HEK293 (cell line): Measurements from ENCODE around the gene ARPC5.

ENCODE experiments used
- CTCF ChIA-PET: fragments of 350-600 bp; formaldehyde crosslinking; extraction: SDS; loops from one replicate; lab custom pipeline; 2021; ENCODE audit warnings: antibody characterized with exemption; lab: Yijun Ruan, JAX
- POLR2A ChIA-PET: fragments of 300-600 bp; formaldehyde crosslinking; extraction: SDS; loops from one replicate; lab custom pipeline; 2020; ENCODE audit warnings: antibody characterized with exemption, inconsistent platforms; lab: Yijun Ruan, JAX
- H3K27ac ChIP-seq: fragments of 200-500 bp; sonication (Bioruptor generic); 2 replicates; pipeline ENCODE4 v1.5.1; 2014; ENCODE audit warnings: low read depth, low read length, control low read depth, inconsistent platforms; ENCODE audit errors: extremely low read depth
- H3K36me3 ChIP-seq, 2 experiments: fragments of 200-500 bp in 1 of 2; sonication (Bioruptor generic) in 1 of 2; 1 replicate in 1 of 2; 2 replicates in 1 of 2; pipeline ENCODE4 v1.5.1; 2014 to 2017; ENCODE audit warnings: inconsistent platforms in 2 of 2, low read length in 2 of 2; ENCODE audit not compliant: control insufficient read depth in 2 of 2, insufficient read depth in 1 of 2
- H3K4me1 ChIP-seq: fragments of 200-500 bp; sonication (Bioruptor generic); 2 replicates; pipeline ENCODE4 v1.5.1; 2014; ENCODE audit warnings: mild to moderate bottlenecking, low read length, inconsistent platforms; ENCODE audit not compliant: control insufficient read depth, insufficient read depth
- H3K4me3 ChIP-seq: 2 replicates; pipeline ENCODE4 v1.5.1; 2011; ENCODE audit warnings: low read depth, mild to moderate bottlenecking, control low read depth, low read length, moderate library complexity
- H3K9me3 ChIP-seq: fragments of 200-500 bp; sonication (Bioruptor generic); 2 replicates; pipeline ENCODE4 v1.5.1; 2014; ENCODE audit warnings: low read depth, low read length, inconsistent platforms; ENCODE audit not compliant: control insufficient read depth, insufficient read depth
- CTCF ChIP-seq: fragments of 450-650 bp; formaldehyde crosslinking; IDR thresholded peaks from 2 replicates; pipeline ENCODE4 v1.5.1; 2016; ENCODE audit warnings: missing biosample characterization, missing genetic modification characterization
- GLIS1 ChIP-seq: fragments of 450-650 bp; formaldehyde crosslinking; IDR thresholded peaks from 2 replicates; pipeline ENCODE4 v1.5.1; 2016; ENCODE audit warnings: missing biosample characterization, missing genetic modification characterization
- HOXA7 ChIP-seq: sonication (generic); formaldehyde crosslinking; IDR thresholded peaks from 2 replicates; pipeline ENCODE4 v1.8.1; 2022; ENCODE audit warnings: missing genetic modification reagents, borderline replicate concordance
- INSM2 ChIP-seq: fragments of 450-650 bp; formaldehyde crosslinking; IDR thresholded peaks from 2 replicates; pipeline ENCODE4 v1.5.1; 2016; ENCODE audit warnings: missing biosample characterization, missing genetic modification characterization
- KLF7 ChIP-seq: fragments of 450-650 bp; formaldehyde crosslinking; IDR thresholded peaks from 2 replicates; pipeline ENCODE4 v1.5.1; 2016; ENCODE audit warnings: missing biosample characterization, missing genetic modification characterization, borderline replicate concordance
- RBAK ChIP-seq: fragments of 450-650 bp; formaldehyde crosslinking; IDR thresholded peaks from 2 replicates; pipeline ENCODE4 v1.5.1; 2016; ENCODE audit warnings: missing biosample characterization, missing genetic modification characterization
- ZBTB1 ChIP-seq: fragments of 450-650 bp; formaldehyde crosslinking; IDR thresholded peaks from 2 replicates; pipeline ENCODE4 v1.5.1; 2016; ENCODE audit warnings: missing biosample characterization, missing genetic modification characterization
- ZBTB49 ChIP-seq: fragments of 450-650 bp; formaldehyde crosslinking; IDR thresholded peaks from 2 replicates; pipeline ENCODE4 v1.5.1; 2016; ENCODE audit warnings: missing biosample characterization, missing genetic modification characterization, low read depth
- ZNF112 ChIP-seq: fragments of 450-650 bp; formaldehyde crosslinking; IDR thresholded peaks from 2 replicates; pipeline ENCODE4 v1.5.0; 2017; ENCODE audit warnings: missing biosample characterization, missing genetic modification characterization
- ZNF133 ChIP-seq: fragments of 450-650 bp; formaldehyde crosslinking; IDR thresholded peaks from 2 replicates; pipeline ENCODE4 v1.5.1; 2016; ENCODE audit warnings: missing biosample characterization, missing genetic modification characterization
- ZNF140 ChIP-seq: fragments of 450-650 bp; formaldehyde crosslinking; IDR thresholded peaks from 2 replicates; pipeline ENCODE4 v1.5.1; 2016; ENCODE audit warnings: missing biosample characterization, missing genetic modification characterization
- ZNF202 ChIP-seq: fragments of 450-650 bp; formaldehyde crosslinking; IDR thresholded peaks from 2 replicates; pipeline ENCODE4 v1.5.1; 2016; ENCODE audit warnings: missing biosample characterization, missing genetic modification characterization, borderline replicate concordance
- ZNF214 ChIP-seq: fragments of 450-650 bp; formaldehyde crosslinking; IDR thresholded peaks from 2 replicates; pipeline ENCODE4 v1.5.1; 2017; ENCODE audit warnings: missing biosample characterization, mild to moderate bottlenecking, missing genetic modification characterization, borderline replicate concordance
- ZNF239 ChIP-seq: fragments of 450-650 bp; formaldehyde crosslinking; IDR thresholded peaks from 2 replicates; pipeline ENCODE4 v1.5.1; 2016; ENCODE audit warnings: missing biosample characterization, missing genetic modification characterization
- ZNF341 ChIP-seq: fragments of 450-650 bp; formaldehyde crosslinking; IDR thresholded peaks from 2 replicates; pipeline ENCODE4; 2016; ENCODE audit warnings: low read depth, missing biosample characterization, missing genetic modification characterization
- ZNF394 ChIP-seq: fragments of 450-650 bp; formaldehyde crosslinking; IDR thresholded peaks from 2 replicates; pipeline ENCODE4 v1.5.1; 2016; ENCODE audit warnings: missing biosample characterization, missing genetic modification characterization, mild to moderate bottlenecking, moderate library complexity, borderline replicate concordance
- ZNF423 ChIP-seq: fragments of 450-650 bp; formaldehyde crosslinking; IDR thresholded peaks from 2 replicates; pipeline ENCODE4 v1.5.1; 2016; ENCODE audit warnings: missing biosample characterization, missing genetic modification characterization
- ZNF510 ChIP-seq: fragments of 450-650 bp; formaldehyde crosslinking; IDR thresholded peaks from 2 replicates; pipeline ENCODE4 v1.5.1; 2018; ENCODE audit warnings: mild to moderate bottlenecking, missing genetic modification characterization, missing biosample characterization; ENCODE audit not compliant: insufficient replicate concordance
- ZNF544 ChIP-seq: fragments of 450-650 bp; formaldehyde crosslinking; IDR thresholded peaks from 2 replicates; pipeline ENCODE4 v1.5.0; 2017; ENCODE audit warnings: missing biosample characterization, missing genetic modification characterization
- ZNF548 ChIP-seq: fragments of 450-650 bp; formaldehyde crosslinking; IDR thresholded peaks from 2 replicates; pipeline ENCODE4 v1.5.1; 2016; ENCODE audit warnings: missing biosample characterization, missing genetic modification characterization
- ZNF585B ChIP-seq: fragments of 450-650 bp; formaldehyde crosslinking; IDR thresholded peaks from 2 replicates; pipeline ENCODE4 v1.5.1; 2016; ENCODE audit warnings: missing biosample characterization, missing genetic modification characterization
- ZNF623 ChIP-seq: fragments of 450-650 bp; formaldehyde crosslinking; IDR thresholded peaks from 2 replicates; pipeline ENCODE4 v1.5.1; 2016; ENCODE audit warnings: missing biosample characterization, missing genetic modification characterization
- ZNF776 ChIP-seq: fragments of 450-650 bp; formaldehyde crosslinking; IDR thresholded peaks from 2 replicates; pipeline ENCODE4 v1.5.0; 2017; ENCODE audit warnings: missing biosample characterization, missing genetic modification characterization, borderline replicate concordance
- ZXDB ChIP-seq: fragments of 450-650 bp; formaldehyde crosslinking; IDR thresholded peaks from 2 replicates; pipeline ENCODE4 v1.5.1; 2016; ENCODE audit warnings: missing biosample characterization, missing genetic modification characterization
- TF ChIP-seq, protein P1 (sequence below): fragments of 450-650 bp; formaldehyde crosslinking; IDR thresholded peaks from 2 replicates; pipeline ENCODE4 v1.5.1; 2017; ENCODE audit warnings: missing biosample characterization, mild to moderate bottlenecking, missing genetic modification characterization, moderate library complexity
- TF ChIP-seq, protein P2 (sequence below): fragments of 450-650 bp; formaldehyde crosslinking; IDR thresholded peaks from 2 replicates; pipeline ENCODE4 v1.5.1; 2016; ENCODE audit warnings: missing biosample characterization, missing genetic modification characterization

ARPC5 gene

GRCh38 chr1:183675381-183675780 lies 39.8 kb upstream of the ARPC5 start:
- H3K27ac ChIP-seq = no peak overlapping the region
- H3K4me3 ChIP-seq = no peak overlapping the region
- CTCF ChIA-PET = interaction anchor here (0.6 to 4.8 kb wide), 4 partner anchors 10 to 155 kb away, joined by 3 to 32 read pairs (median 6); no protein-coding TSS in a partner anchor
- no peaks in the 10 kb centered on the region for H3K4me1 ChIP-seq
- H3K9me3 ChIP-seq = no peaks in the 10 kb centered on the region
- POLR2A ChIA-PET = no interaction called here
- TF ChIP-seq ZBTB49 (tag by site-specific recombination) (no peak), ZNF140 (no peak), HOXA7 (no peak), ZNF239 (tag by site-specific recombination) (no peak), INSM2 (tag by site-specific recombination) (no peak), ZNF214 (tag by site-specific recombination) (no peak), ZNF341 (tag by site-specific recombination) (no peak), GLIS1 (no peak), ZNF548 (no peak), RBAK (tag by site-specific recombination) (no peak), ZNF423 (tag by site-specific recombination) (no peak), ZNF776 (tag by site-specific recombination) (no peak), ZNF133 (tag by site-specific recombination) (no peak), ZXDB (tag by site-specific recombination) (no peak), ZNF202 (tag by site-specific recombination) (no peak), ZNF623 (tag by site-specific recombination) (no peak)
- no peaks in the 10 kb centered on the region for H3K36me3 ChIP-seq

DNA sequence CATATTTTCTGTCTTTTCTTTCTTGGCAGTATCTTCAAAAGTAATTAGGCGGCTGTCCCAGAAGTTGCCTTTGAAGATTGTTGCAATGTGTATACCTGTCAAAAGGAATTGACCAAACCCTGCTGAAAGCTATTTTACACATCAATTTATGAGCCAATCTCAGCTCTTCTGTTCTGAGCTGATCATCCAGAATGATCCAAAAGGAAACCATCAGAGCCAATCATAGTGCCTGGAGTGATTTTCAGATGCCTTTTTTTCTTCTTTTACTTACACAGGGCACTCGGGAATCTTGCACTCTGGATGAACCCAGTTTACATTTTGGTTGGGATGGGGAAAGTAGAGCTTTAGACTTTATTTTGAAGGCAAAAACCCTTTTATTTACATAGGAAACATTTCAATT lies 39.3 kb upstream of the ARPC5 start:
- ChIA-PET CTCF (interaction anchor here (0.6 to 4.8 kb wide), 4 partner anchors 10 to 241 kb away, joined by 3 to 32 read pairs (median 6); no protein-coding TSS in a partner anchor), POLR2A (no interaction called here)
- no peaks in the 10 kb centered on the region for H3K9me3 ChIP-seq
- no peaks in the 10 kb centered on the region for H3K4me1 ChIP-seq
- no peaks in the 10 kb centered on the region for H3K36me3 ChIP-seq
- no peak overlapping the region for H3K4me3 ChIP-seq
- no peak overlapping the region for H3K27ac ChIP-seq
- TF ChIP-seq ZNF544 (tag by site-specific recombination) = no peak
- TF ChIP-seq CTCF = no peak
- TF ChIP-seq KLF7 (tag by site-specific recombination) = no peak
- no peak for TF ChIP-seq ZNF394 (tag by site-specific recombination)
- TF ChIP-seq, protein P1, sequence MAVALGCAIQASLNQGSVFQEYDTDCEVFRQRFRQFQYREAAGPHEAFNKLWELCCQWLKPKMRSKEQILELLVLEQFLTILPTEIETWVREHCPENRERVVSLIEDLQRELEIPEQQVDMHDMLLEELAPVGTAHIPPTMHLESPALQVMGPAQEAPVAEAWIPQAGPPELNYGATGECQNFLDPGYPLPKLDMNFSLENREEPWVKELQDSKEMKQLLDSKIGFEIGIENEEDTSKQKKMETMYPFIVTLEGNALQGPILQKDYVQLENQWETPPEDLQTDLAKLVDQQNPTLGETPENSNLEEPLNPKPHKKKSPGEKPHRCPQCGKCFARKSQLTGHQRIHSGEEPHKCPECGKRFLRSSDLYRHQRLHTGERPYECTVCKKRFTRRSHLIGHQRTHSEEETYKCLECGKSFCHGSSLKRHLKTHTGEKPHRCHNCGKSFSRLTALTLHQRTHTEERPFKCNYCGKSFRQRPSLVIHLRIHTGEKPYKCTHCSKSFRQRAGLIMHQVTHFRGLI (tag by site-specific recombination) = no peak
- no peak for TF ChIP-seq ZNF510 (tag by site-specific recombination)
- TF ChIP-seq ZBTB1 (tag by site-specific recombination) = no peak
- TF ChIP-seq, protein P2, sequence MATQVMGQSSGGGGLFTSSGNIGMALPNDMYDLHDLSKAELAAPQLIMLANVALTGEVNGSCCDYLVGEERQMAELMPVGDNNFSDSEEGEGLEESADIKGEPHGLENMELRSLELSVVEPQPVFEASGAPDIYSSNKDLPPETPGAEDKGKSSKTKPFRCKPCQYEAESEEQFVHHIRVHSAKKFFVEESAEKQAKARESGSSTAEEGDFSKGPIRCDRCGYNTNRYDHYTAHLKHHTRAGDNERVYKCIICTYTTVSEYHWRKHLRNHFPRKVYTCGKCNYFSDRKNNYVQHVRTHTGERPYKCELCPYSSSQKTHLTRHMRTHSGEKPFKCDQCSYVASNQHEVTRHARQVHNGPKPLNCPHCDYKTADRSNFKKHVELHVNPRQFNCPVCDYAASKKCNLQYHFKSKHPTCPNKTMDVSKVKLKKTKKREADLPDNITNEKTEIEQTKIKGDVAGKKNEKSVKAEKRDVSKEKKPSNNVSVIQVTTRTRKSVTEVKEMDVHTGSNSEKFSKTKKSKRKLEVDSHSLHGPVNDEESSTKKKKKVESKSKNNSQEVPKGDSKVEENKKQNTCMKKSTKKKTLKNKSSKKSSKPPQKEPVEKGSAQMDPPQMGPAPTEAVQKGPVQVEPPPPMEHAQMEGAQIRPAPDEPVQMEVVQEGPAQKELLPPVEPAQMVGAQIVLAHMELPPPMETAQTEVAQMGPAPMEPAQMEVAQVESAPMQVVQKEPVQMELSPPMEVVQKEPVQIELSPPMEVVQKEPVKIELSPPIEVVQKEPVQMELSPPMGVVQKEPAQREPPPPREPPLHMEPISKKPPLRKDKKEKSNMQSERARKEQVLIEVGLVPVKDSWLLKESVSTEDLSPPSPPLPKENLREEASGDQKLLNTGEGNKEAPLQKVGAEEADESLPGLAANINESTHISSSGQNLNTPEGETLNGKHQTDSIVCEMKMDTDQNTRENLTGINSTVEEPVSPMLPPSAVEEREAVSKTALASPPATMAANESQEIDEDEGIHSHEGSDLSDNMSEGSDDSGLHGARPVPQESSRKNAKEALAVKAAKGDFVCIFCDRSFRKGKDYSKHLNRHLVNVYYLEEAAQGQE = no peak
- TF ChIP-seq ZNF112 (tag by site-specific recombination) = no peak
- no peak for TF ChIP-seq ZNF585B
